ENCODE data around the gene SLC8A1.

Gene SLC8A1

DNA sequence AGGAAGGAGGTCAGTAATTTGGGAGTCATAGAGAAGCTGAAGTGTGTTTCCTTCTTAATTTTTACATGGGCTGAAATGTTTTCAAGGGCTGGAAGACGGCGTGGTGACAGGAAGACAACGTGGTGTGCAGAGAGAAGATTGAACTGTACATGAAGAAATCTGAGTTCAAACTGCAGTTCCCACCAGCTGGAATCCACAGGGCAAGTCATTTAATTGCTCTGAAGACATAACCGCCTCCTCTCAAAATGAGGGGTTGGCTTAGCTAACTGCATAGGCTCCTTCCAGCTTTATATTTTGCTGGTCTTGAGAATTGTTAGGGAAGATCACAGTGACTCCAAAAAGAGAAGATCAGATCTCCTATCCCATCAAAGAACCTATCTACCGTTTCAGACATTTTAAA, 103.9 kb downstream of the SLC8A1 start:
- Histone ChIP-seq H3K23ac (ENCODE audit: low read length) (no peak overlapping the region), H3K79me1 (ENCODE audit: low read length) (peaks cover 4% of the 10 kb centered on the region), H3K18ac (ENCODE audit: low read length) (no peak overlapping the region), H2AFZ (ENCODE audit: insufficient read depth, low read length, poor library complexity) (no peak overlapping the region), H3K36me3 (ENCODE audit: control insufficient read depth in 1 of 2, insufficient read depth in 2 of 2, low read length in 2 of 2) (peaks cover 0 to 2% of the 10 kb centered on the region in 2 experiments), H3K4ac (ENCODE audit: low read depth, low read length) (no peak overlapping the region), H4K91ac (ENCODE audit: low read depth, low read length) (no peak overlapping the region), H2BK5ac (ENCODE audit: low read depth, low read length, poor library complexity) (no peak overlapping the region), H2BK120ac (ENCODE audit: insufficient read depth, low read length, poor library complexity) (no peak overlapping the region), H3K27ac (ENCODE audit: low read depth, low read length) (no peak overlapping the region), H3K9me3 (ENCODE audit: insufficient read depth, low read depth, low read length) (no peaks in the 10 kb centered on the region), H3K9ac (ENCODE audit: low read length) (no peak overlapping the region), H4K12ac (ENCODE audit: low read depth, low read length) (no peak overlapping the region), H4K8ac (ENCODE audit: low read depth, low read length) (no peak overlapping the region), H3K79me2 (ENCODE audit: control insufficient read depth, insufficient read depth, low read length, poor library complexity) (no peaks in the 10 kb centered on the region), H3K27me3 (ENCODE audit: insufficient read depth, low read length) (no peaks in the 10 kb centered on the region), H3K4me2 (ENCODE audit: low read length) (no peak overlapping the region), H2AK5ac (ENCODE audit: low read length) (no peak overlapping the region), H2BK12ac (ENCODE audit: low read length) (no peak overlapping the region), H3K4me3 (ENCODE audit: low read depth, low read length) (no peak overlapping the region), H3K14ac (ENCODE audit: low read length) (no peak overlapping the region), H3K4me1 (ENCODE audit: control insufficient read depth in 1 of 2, insufficient read depth in 2 of 2, low read length in 2 of 2) (peaks cover 4 to 11% of the 10 kb centered on the region in 2 experiments)
- no CpG with 5 or more reads among the region's 5 CpGs for WGBS (ENCODE audit: extremely low coverage, insufficient coverage, insufficient read length)
- DNase-seq, result no peak

DNA sequence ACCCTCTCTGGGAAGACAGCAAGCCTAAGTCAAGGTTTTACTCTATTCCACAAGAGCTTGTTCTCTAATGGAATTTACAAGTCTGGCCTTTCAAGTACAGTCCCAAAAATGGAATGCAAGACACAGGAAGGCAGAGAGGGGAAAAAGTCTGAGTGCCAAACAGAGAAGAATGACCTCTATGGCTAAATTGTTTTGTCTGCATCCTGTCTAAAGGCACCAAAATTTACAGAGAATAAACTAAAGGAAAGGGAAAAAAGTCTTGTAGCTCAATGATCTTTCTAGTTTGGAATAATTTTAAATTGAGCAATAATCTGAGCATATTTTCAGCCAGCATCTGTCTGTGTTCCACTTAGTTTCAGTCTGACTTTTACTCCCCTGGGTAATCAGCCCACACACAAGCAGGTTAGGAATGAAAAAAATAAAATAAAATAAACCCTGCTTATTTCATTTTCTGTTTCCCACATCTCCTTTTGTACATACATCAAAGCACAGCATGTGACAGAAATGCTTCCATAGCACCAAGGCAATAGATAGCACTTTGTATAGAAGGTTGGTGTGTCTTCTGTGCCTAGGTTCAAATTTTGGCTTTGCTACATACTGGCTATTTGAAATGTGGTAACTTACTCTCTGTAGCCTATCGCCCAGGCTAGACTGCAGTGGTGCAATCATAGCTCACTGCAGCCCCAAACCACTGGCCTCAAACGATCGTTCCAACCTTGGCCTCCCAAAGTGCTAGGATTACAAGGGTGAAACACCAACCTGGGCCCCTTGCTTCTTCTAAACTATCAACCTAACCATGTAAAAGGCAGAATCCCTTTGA, 105.1 kb downstream of the SLC8A1 start:
- no peak overlapping the region for H3K4me3 ChIP-seq (ENCODE audit: low read depth, low read length)
- H3K14ac ChIP-seq (ENCODE audit: low read length), result peak overlapping the region; percentile 18
- peak overlapping the region; percentile 3 for H3K4ac ChIP-seq (ENCODE audit: low read depth, low read length)
- H2AFZ ChIP-seq (ENCODE audit: insufficient read depth, low read length, poor library complexity), result no peak overlapping the region
- no peaks in the 10 kb centered on the region for H3K27me3 ChIP-seq (ENCODE audit: insufficient read depth, low read length)
- peak overlapping the region; percentile 4 for H4K8ac ChIP-seq (ENCODE audit: low read depth, low read length)
- H3K9ac ChIP-seq (ENCODE audit: low read length), result no peak overlapping the region
- H2BK5ac ChIP-seq (ENCODE audit: low read depth, low read length, poor library complexity), result peak overlapping the region; percentile 22
- peaks cover 4 to 11% of the 10 kb centered on the region in 2 experiments for H3K4me1 ChIP-seq (ENCODE audit: control insufficient read depth in 1 of 2, insufficient read depth in 2 of 2, low read length in 2 of 2)
- peak overlapping the region; percentile 85 for H3K27ac ChIP-seq (ENCODE audit: low read depth, low read length)
- WGBS (ENCODE audit: extremely low coverage, insufficient coverage, insufficient read length), result no CpG with 5 or more reads among the region's 3 CpGs
- DNase-seq, result peak in 1 of 2 donors; percentile 25
- peaks cover 4% of the 10 kb centered on the region for H3K79me1 ChIP-seq (ENCODE audit: low read length)
- no peak overlapping the region for H4K12ac ChIP-seq (ENCODE audit: low read depth, low read length)
- peak overlapping the region; percentile 37 for H2BK12ac ChIP-seq (ENCODE audit: low read length)
- H3K4me2 ChIP-seq (ENCODE audit: low read length), result no peak overlapping the region
- no peak overlapping the region for H2AK5ac ChIP-seq (ENCODE audit: low read length)
- H3K79me2 ChIP-seq (ENCODE audit: control insufficient read depth, insufficient read depth, low read length, poor library complexity), result no peaks in the 10 kb centered on the region
- peak overlapping the region; percentile 39 for H2BK120ac ChIP-seq (ENCODE audit: insufficient read depth, low read length, poor library complexity)
- peak overlapping the region; percentile 86 for H3K18ac ChIP-seq (ENCODE audit: low read length)
- H4K91ac ChIP-seq (ENCODE audit: low read depth, low read length), result peak overlapping the region; percentile 74
- peaks cover 0 to 2% of the 10 kb centered on the region in 2 experiments for H3K36me3 ChIP-seq (ENCODE audit: control insufficient read depth in 1 of 2, insufficient read depth in 2 of 2, low read length in 2 of 2)
- H3K9me3 ChIP-seq (ENCODE audit: insufficient read depth, low read depth, low read length), result no peaks in the 10 kb centered on the region
- H3K23ac ChIP-seq (ENCODE audit: low read length), result no peak overlapping the region

DNA sequence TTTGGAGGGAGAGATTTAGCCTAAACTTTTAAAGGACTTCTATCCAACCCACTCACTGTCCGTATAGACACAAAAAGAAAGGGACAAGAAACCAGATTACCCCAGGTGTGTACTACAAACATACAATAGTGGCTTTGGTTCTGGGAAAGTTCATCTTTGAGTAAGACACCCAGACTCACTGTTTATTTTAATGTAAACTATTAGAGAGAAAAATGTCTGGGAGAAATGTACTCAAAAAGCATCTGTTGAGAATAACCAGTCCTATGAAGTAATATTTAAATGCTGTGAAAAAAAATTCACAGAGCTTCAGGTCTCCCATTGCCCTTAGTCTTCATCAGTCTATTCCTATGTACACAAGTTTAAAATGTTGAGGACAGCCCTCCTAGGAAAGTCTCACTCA, 107.5 kb downstream of the SLC8A1 start:
- H4K8ac ChIP-seq (ENCODE audit: low read depth, low read length), result no peak overlapping the region
- H3K79me1 ChIP-seq (ENCODE audit: low read length), result peaks cover 4% of the 10 kb centered on the region
- no peak overlapping the region for H2AK5ac ChIP-seq (ENCODE audit: low read length)
- no peak overlapping the region for H2AFZ ChIP-seq (ENCODE audit: insufficient read depth, low read length, poor library complexity)
- no peak for DNase-seq
- H3K18ac ChIP-seq (ENCODE audit: low read length), result no peak overlapping the region
- no peak overlapping the region for H3K27ac ChIP-seq (ENCODE audit: low read depth, low read length)
- H4K12ac ChIP-seq (ENCODE audit: low read depth, low read length), result no peak overlapping the region
- no peak overlapping the region for H3K9ac ChIP-seq (ENCODE audit: low read length)
- no peak overlapping the region for H3K23ac ChIP-seq (ENCODE audit: low read length)
- no CpG with 5 or more reads among the region's 1 CpG for WGBS (ENCODE audit: extremely low coverage, insufficient coverage, insufficient read length)
- H3K4me1 ChIP-seq (ENCODE audit: control insufficient read depth in 1 of 2, insufficient read depth in 2 of 2, low read length in 2 of 2), result peaks cover 4 to 11% of the 10 kb centered on the region in 2 experiments
- H4K91ac ChIP-seq (ENCODE audit: low read depth, low read length), result no peak overlapping the region
- no peak overlapping the region for H2BK5ac ChIP-seq (ENCODE audit: low read depth, low read length, poor library complexity)
- H3K9me3 ChIP-seq (ENCODE audit: insufficient read depth, low read depth, low read length), result no peaks in the 10 kb centered on the region
- peaks cover 0 to 2% of the 10 kb centered on the region in 2 experiments for H3K36me3 ChIP-seq (ENCODE audit: control insufficient read depth in 1 of 2, insufficient read depth in 2 of 2, low read length in 2 of 2)
- H3K27me3 ChIP-seq (ENCODE audit: insufficient read depth, low read length), result no peaks in the 10 kb centered on the region
- H3K4ac ChIP-seq (ENCODE audit: low read depth, low read length), result no peak overlapping the region
- H2BK12ac ChIP-seq (ENCODE audit: low read length), result no peak overlapping the region
- no peaks in the 10 kb centered on the region for H3K79me2 ChIP-seq (ENCODE audit: control insufficient read depth, insufficient read depth, low read length, poor library complexity)
- no peak overlapping the region for H3K4me3 ChIP-seq (ENCODE audit: low read depth, low read length)
- no peak overlapping the region for H3K14ac ChIP-seq (ENCODE audit: low read length)
- no peak overlapping the region for H2BK120ac ChIP-seq (ENCODE audit: insufficient read depth, low read length, poor library complexity)
- no peak overlapping the region for H3K4me2 ChIP-seq (ENCODE audit: low read length)

- H4K12ac ChIP-seq (ENCODE audit: low read depth, low read length), result no peak overlapping the region
- no peak overlapping the region for H3K27ac ChIP-seq (ENCODE audit: low read depth, low read length)
- no peak overlapping the region for H2AFZ ChIP-seq (ENCODE audit: insufficient read depth, low read length, poor library complexity)
- H3K14ac ChIP-seq (ENCODE audit: low read length), result no peak overlapping the region
- no peak overlapping the region for H4K8ac ChIP-seq (ENCODE audit: low read depth, low read length)
- no peak overlapping the region for H3K4me3 ChIP-seq (ENCODE audit: low read depth, low read length)
- no peak overlapping the region for H2AK5ac ChIP-seq (ENCODE audit: low read length)
- H4K91ac ChIP-seq (ENCODE audit: low read depth, low read length), result no peak overlapping the region
- H3K79me2 ChIP-seq (ENCODE audit: control insufficient read depth, insufficient read depth, low read length, poor library complexity), result no peaks in the 10 kb centered on the region
- H3K4ac ChIP-seq (ENCODE audit: low read depth, low read length), result no peak overlapping the region
- no peaks in the 10 kb centered on the region for H3K9me3 ChIP-seq (ENCODE audit: insufficient read depth, low read depth, low read length)
- no peak overlapping the region for H3K23ac ChIP-seq (ENCODE audit: low read length)
- peaks cover 4% of the 10 kb centered on the region for H3K79me1 ChIP-seq (ENCODE audit: low read length)
- H2BK5ac ChIP-seq (ENCODE audit: low read depth, low read length, poor library complexity), result no peak overlapping the region
- WGBS (ENCODE audit: extremely low coverage, insufficient coverage, insufficient read length), result no CpG with 5 or more reads among the region's 2 CpGs
- H3K4me2 ChIP-seq (ENCODE audit: low read length), result no peak overlapping the region
- H3K27me3 ChIP-seq (ENCODE audit: insufficient read depth, low read length), result no peaks in the 10 kb centered on the region
- peaks cover 0 to 2% of the 10 kb centered on the region in 2 experiments for H3K36me3 ChIP-seq (ENCODE audit: control insufficient read depth in 1 of 2, insufficient read depth in 2 of 2, low read length in 2 of 2)
- peaks cover 4 to 11% of the 10 kb centered on the region in 2 experiments for H3K4me1 ChIP-seq (ENCODE audit: control insufficient read depth in 1 of 2, insufficient read depth in 2 of 2, low read length in 2 of 2)
- H3K9ac ChIP-seq (ENCODE audit: low read length), result no peak overlapping the region
- no peak overlapping the region for H3K18ac ChIP-seq (ENCODE audit: low read length)
- no peak overlapping the region for H2BK120ac ChIP-seq (ENCODE audit: insufficient read depth, low read length, poor library complexity)
- DNase-seq, result peak; percentile 64 to 86
- no peak overlapping the region for H2BK12ac ChIP-seq (ENCODE audit: low read length)
Observed at GRCh38 chr2:40343902-40344301, 108.0 kb downstream of the SLC8A1 start.
